Parathyroid adenoma (tissue), 2 donors: ENCODE data around the gene IGIP.
A peak's percentile ranks its signal among the peaks of the same experiment; 100 is the strongest.

Experiments used
- H2AFZ ChIP-seq: fragments of 300-600 bp; sonication (generic); one replicate; pipeline ENCODE4 v1.7.0; 2017; ENCODE audit warnings: antibody characterized with exemption, mild to moderate bottlenecking
- H3K27ac ChIP-seq: fragments of 300-600 bp; sonication (generic); one replicate; pipeline ENCODE4 v1.7.0; 2017
- H3K27me3 ChIP-seq: fragments of 300-600 bp; sonication (generic); one replicate; pipeline ENCODE4 v1.7.0; 2017; ENCODE audit warnings: low read length; ENCODE audit not compliant: control insufficient read depth, insufficient read depth
- H3K36me3 ChIP-seq: fragments of 300-600 bp; sonication (generic); one replicate; pipeline ENCODE4 v1.7.0; 2017; ENCODE audit warnings: low read length; ENCODE audit not compliant: control insufficient read depth, insufficient read depth
- H3K4me1 ChIP-seq: fragments of 300-600 bp; sonication (generic); one replicate; pipeline ENCODE4 v1.7.0; 2017; ENCODE audit warnings: control low read depth
- H3K4me2 ChIP-seq: fragments of 300-600 bp; sonication (generic); one replicate; pipeline ENCODE4 v1.7.0; 2017; ENCODE audit warnings: low read length
- H3K4me3 ChIP-seq: fragments of 300-600 bp; sonication (generic); one replicate; pipeline ENCODE4 v1.7.0; 2017; ENCODE audit warnings: low read depth, low read length
- H3K79me2 ChIP-seq: fragments of 300-600 bp; sonication (generic); one replicate; pipeline ENCODE4 v1.7.0; 2017; ENCODE audit warnings: control low read depth
- H3K9ac ChIP-seq: fragments of 300-600 bp; sonication (generic); one replicate; pipeline ENCODE4 v1.7.0; 2017; ENCODE audit warnings: mild to moderate bottlenecking
- H3K9me3 ChIP-seq: fragments of 300-600 bp; sonication (generic); one replicate; pipeline ENCODE4 v1.7.0; 2017; ENCODE audit warnings: low read length; ENCODE audit not compliant: control insufficient read depth
- CTCF ChIP-seq: fragments of 300-600 bp; sonication (generic); IDR thresholded peaks from one replicate; pipeline ENCODE4 v1.7.0; 2017; ENCODE audit warnings: antibody characterized with exemption, mild to moderate bottlenecking
- donor health status: primary hyperparathyroidism.

The IGIP gene

DNA sequence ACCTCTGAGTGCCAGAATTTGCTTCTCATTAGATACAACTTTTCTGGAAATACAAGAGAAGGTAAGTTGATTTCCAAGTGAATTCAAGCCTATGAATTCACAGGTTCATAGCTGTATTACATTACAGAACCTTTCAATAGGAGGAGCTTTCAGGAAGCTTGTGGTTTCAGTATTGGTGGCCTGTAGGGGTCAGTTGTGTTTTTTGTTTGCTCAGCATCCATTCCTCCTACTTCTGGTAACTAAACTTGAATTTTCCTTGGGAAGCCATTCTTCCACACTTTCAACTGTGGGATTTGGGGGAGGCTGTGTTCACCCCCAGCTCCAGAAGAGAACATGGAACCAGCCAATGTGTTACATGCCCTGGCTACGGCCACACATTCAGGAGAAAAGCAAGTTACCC, 43.7 kb downstream of the IGIP start:
- no peaks in the 10 kb centered on the region for H3K79me2 ChIP-seq
- no peak overlapping the region for H3K4me2 ChIP-seq
- H3K27ac ChIP-seq, result no peak overlapping the region
- peaks cover 12% of the 10 kb centered on the region for H3K4me1 ChIP-seq
- no peaks in the 10 kb centered on the region for H3K9me3 ChIP-seq
- no peaks in the 10 kb centered on the region for H3K27me3 ChIP-seq
- H2AFZ ChIP-seq, result no peak overlapping the region
- no peaks in the 10 kb centered on the region for H3K36me3 ChIP-seq
- peak; percentile 10 for TF ChIP-seq CTCF
- no peak overlapping the region for H3K4me3 ChIP-seq
- H3K9ac ChIP-seq, result no peak overlapping the region

DNA sequence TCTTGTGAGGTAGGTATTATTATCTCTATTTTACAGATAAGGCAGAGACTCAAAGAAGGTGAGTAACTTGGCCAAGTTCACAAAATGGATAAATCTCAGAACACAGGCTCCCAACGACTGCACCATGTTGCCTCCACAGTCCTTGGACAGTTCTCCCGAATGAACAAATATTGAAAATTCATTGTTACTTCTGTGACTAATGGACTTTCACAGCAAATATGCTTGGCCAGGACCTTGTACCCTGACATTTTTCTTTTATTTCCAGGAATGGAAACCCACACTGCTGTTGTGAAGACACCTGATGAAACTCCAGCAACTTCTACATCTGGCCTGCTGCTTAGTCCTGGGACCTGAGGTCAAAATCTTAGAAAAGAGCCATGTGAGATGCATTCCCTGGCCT, 46.7 kb downstream of the IGIP start:
- Histone ChIP-seq H3K36me3 (no peaks in the 10 kb centered on the region), H3K4me3 (no peak overlapping the region), H3K79me2 (peaks cover 3% of the 10 kb centered on the region), H3K27me3 (no peaks in the 10 kb centered on the region), H3K4me1 (peaks cover 12% of the 10 kb centered on the region), H3K9ac (no peak overlapping the region), H3K27ac (no peak overlapping the region), H3K4me2 (no peak overlapping the region), H2AFZ (no peak overlapping the region), H3K9me3 (no peaks in the 10 kb centered on the region)
- no peak for TF ChIP-seq CTCF

DNA sequence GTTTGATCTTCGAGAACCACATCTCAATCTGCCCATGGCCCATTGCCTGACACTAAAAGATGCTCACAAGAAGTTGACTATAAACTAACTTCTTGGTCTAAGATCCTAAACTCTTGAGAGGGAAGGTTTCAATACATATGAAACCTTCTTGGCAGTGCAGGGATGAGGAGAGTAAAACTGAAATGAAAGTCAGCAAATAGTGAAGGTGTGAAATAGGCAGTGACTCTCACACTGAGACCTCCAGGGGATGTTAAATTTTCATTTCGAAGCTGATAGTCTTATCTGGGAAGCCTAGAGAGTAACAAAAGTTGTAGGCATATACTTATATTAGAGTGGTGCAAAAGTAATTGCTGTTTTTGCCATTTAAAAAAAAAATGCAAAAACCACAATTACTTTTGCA, 48.3 kb downstream of the IGIP start:
- H3K4me3 ChIP-seq, result no peak overlapping the region

GRCh38 chr5:140174465-140175366, 49.0 kb downstream of the IGIP start, which contains the start of gene CYSTM1:
CYSTM1 (plus strand) TSS chr5:140175188; CDS start chr5:140194466, 19,278 bp downstream.
- Histone ChIP-seq H3K79me2 (peaks cover 7% of the 10 kb centered on the region), H3K27ac (peak within 1 kb of the TSS; percentile 85), H3K9me3 (no peaks in the 10 kb centered on the region), H3K4me1 (peaks cover 21% of the 10 kb centered on the region), H3K4me2 (peak within 1 kb of the TSS; percentile 89), H3K4me3 (peak within 1 kb of the TSS; percentile 87), H3K36me3 (no peaks in the 10 kb centered on the region), H2AFZ (peak within 1 kb of the TSS; percentile 94), H3K27me3 (no peaks in the 10 kb centered on the region), H3K9ac (peak within 1 kb of the TSS; percentile 92)
- no peak for TF ChIP-seq CTCF

More for the DNA sequence above, 48.3 kb downstream of the IGIP start:
- Histone ChIP-seq H3K9me3 (no peaks in the 10 kb centered on the region), H3K27ac (peak overlapping the region; percentile 85), H2AFZ (peak overlapping the region; percentile 94), H3K36me3 (no peaks in the 10 kb centered on the region), H3K9ac (no peak overlapping the region), H3K79me2 (peaks cover 7% of the 10 kb centered on the region), H3K4me1 (peaks cover 21% of the 10 kb centered on the region), H3K4me2 (no peak overlapping the region), H3K27me3 (no peaks in the 10 kb centered on the region)
- no peak for TF ChIP-seq CTCF
